ENCODE measurements around the gene ROMO1. TPM values are rescaled to one million over a fixed set of nuclear protein-coding genes. Genes with fewer than 3 reads are reported as not detected.

The ROMO1 gene
- total RNA-seq, 1 experiment from 2014 or later: 207 TPM

- H4K20me1 ChIP-seq (ENCODE audit: control insufficient read depth, insufficient read depth, insufficient read length): no peaks in the 10 kb centered on the region
- WGBS (ENCODE audit: extremely low coverage, insufficient read length, low lambda C conversion rate): no CpG with 5 or more reads among the region's 6 CpGs
Observed at GRCh38 chr20:35710884-35711587, 11.8 kb downstream of the ROMO1 start.

More at GRCh38 chr20:35710884-35711587, 11.8 kb downstream of the ROMO1 start:
- no peaks in the 10 kb centered on the region for H3K79me2 ChIP-seq (ENCODE audit: insufficient read depth, low read length)
- H4K5ac ChIP-seq (ENCODE audit: insufficient read length, low read depth, low read length): no peak overlapping the region
- no peaks in the 10 kb centered on the region for H3K23me2 ChIP-seq (ENCODE audit: insufficient read length, low read depth, low read length, poor library complexity, severe bottlenecking)
- H2BK120ac ChIP-seq (ENCODE audit: low read depth, low read length, poor library complexity, severe bottlenecking): no peak overlapping the region
- H3K14ac ChIP-seq (ENCODE audit: insufficient read depth, low read length): no peak overlapping the region
- Mint-ChIP-seq H3K36me3 (ENCODE audit: insufficient read depth in 1 of 3, low read depth in 3 of 3) (peaks cover 50 to 90% (median 88%) of the 10 kb centered on the region in 3 experiments), H3K4me3 (no peak overlapping the region), H3K4me1 (peaks cover 3 to 7% of the 10 kb centered on the region in 2 experiments), H3K9me3 (no peaks in the 10 kb centered on the region), H3K27ac (peak overlapping the region in 1 of 3 experiments; percentile 87; a peak in 2 of 7 replicates), H3K27me3 (ENCODE audit: low read depth) (no peaks in the 10 kb centered on the region)
- no peaks in the 10 kb centered on the region for H3K9me3 ChIP-seq (ENCODE audit: control insufficient read depth, low read depth, low read length)
- no peak overlapping the region for H2BK20ac ChIP-seq (ENCODE audit: low read depth, low read length, poor library complexity, severe bottlenecking)
- no peak overlapping the region for H2BK12ac ChIP-seq (ENCODE audit: insufficient read length, low read depth, low read length)
- no peak overlapping the region for H2AFZ ChIP-seq (ENCODE audit: low read length)
- no peaks in the 10 kb centered on the region for H3K4me1 ChIP-seq (ENCODE audit: insufficient read depth, low read length)
- H3K18ac ChIP-seq (ENCODE audit: insufficient read length, low read depth, low read length): no peak overlapping the region
- no peak overlapping the region for H2BK5ac ChIP-seq (ENCODE audit: insufficient read length, low read length)
- no peak overlapping the region for H2AK5ac ChIP-seq (ENCODE audit: insufficient read length, low read length)
- DNase-seq: no peak
- H3K9ac ChIP-seq (ENCODE audit: extremely low read depth, insufficient read length, low read length): no peak overlapping the region
- no peak overlapping the region for H3K4ac ChIP-seq (ENCODE audit: low read depth, low read length)
- H3K4me2 ChIP-seq (ENCODE audit: insufficient read depth, insufficient read length, low read length): no peak overlapping the region
- no peak overlapping the region for H3K56ac ChIP-seq (ENCODE audit: insufficient read length, low read depth, low read length)
- no peak overlapping the region for H3K27ac ChIP-seq (ENCODE audit: insufficient read length, low read depth, low read length)
- H3K23ac ChIP-seq (ENCODE audit: insufficient read length, low read depth, low read length): no peak overlapping the region
- peaks cover 2% of the 10 kb centered on the region for H3K79me1 ChIP-seq (ENCODE audit: insufficient read depth, low read depth, low read length, poor library complexity, severe bottlenecking)
- no peak overlapping the region for H3T11ph ChIP-seq (ENCODE audit: low read length)
- no peak overlapping the region for H4K8ac ChIP-seq (replicated peaks; ENCODE audit: insufficient read length, low read depth, low read length)
- TF ChIP-seq CTCF (conservative IDR thresholded peaks at IDR 0.05): no peak
- no peak overlapping the region for H2BK15ac ChIP-seq (ENCODE audit: low read depth, low read length)
- H3K27me3 ChIP-seq (ENCODE audit: insufficient read depth, low read length): no peaks in the 10 kb centered on the region
- H4K91ac ChIP-seq (ENCODE audit: insufficient read length, low read depth, low read length): no peak overlapping the region

Data from H9 (cell line).